ENCODE measurements around the gene TEX12. TPM values are rescaled to one million over a fixed set of nuclear protein-coding genes. Genes with fewer than 3 reads are reported as not detected.

The TEX12 gene
- total and polyA plus RNA-seq, 2 experiments from 2014 or later, result 1.1 TPM; not detected in 1

GRCh38 chr11:112166562-112166961 is 610 bp upstream of the TEX12 start:
- Mint-ChIP-seq H3K4me3 (no peak overlapping the region), H3K27ac (no peak overlapping the region), H3K27me3 (ENCODE audit: insufficient read depth, low read depth, poor library complexity) (peaks cover 7% of the 10 kb centered on the region), H3K36me3 (ENCODE audit: low read depth) (no peaks in the 10 kb centered on the region), H3K9me3 (no peaks in the 10 kb centered on the region), H3K4me1 (peaks cover 7% of the 10 kb centered on the region)
- Histone ChIP-seq H3K4me3 (no peak overlapping the region), H3K27me3 (ENCODE audit: insufficient read depth) (no peaks in the 10 kb centered on the region), H3K27ac (ENCODE audit: low read depth) (0 out of 2 replicates have a peak overlapping the region, but pooled peaks have one; percentile 22), H2AFZ (peak overlapping the region; percentile 94), H3F3A (replicated peaks; ENCODE audit: low read depth) (no peaks in the 10 kb centered on the region), H3K4me2 (no peak overlapping the region), H3K9me2 (ENCODE audit: insufficient read depth) (no peaks in the 10 kb centered on the region), H3K36me3 (ENCODE audit: insufficient read depth) (no peaks in the 10 kb centered on the region), H3K4me1 (ENCODE audit: insufficient read depth) (no peaks in the 10 kb centered on the region), H4K20me1 (replicated peaks; ENCODE audit: insufficient read depth) (no peaks in the 10 kb centered on the region), H3K79me2 (replicated peaks; ENCODE audit: insufficient read depth) (no peaks in the 10 kb centered on the region)
- TF ChIP-seq NANOG (IDR thresholded peaks at IDR 0.05; ENCODE audit: borderline replicate concordance) (no peak), POLR2AphosphoS5 (IDR thresholded peaks at IDR 0.05; ENCODE audit: low read depth) (no peak), ZNF331 (CRISPR knock-in tag; IDR thresholded peaks at IDR 0.05; ENCODE audit: low read depth) (no peak), EZH2 (IDR thresholded peaks at IDR 0.05; ENCODE audit: low read depth, unreplicated experiment) (no peak), ZNF462 (CRISPR knock-in tag; IDR thresholded peaks at IDR 0.05) (no peak), CREB1 (CRISPR knock-in tag; IDR thresholded peaks at IDR 0.05; ENCODE audit: low read depth) (no peak), ZNF114 (CRISPR knock-in tag; IDR thresholded peaks at IDR 0.05) (no peak), JUNB (IDR thresholded peaks at IDR 0.05; ENCODE audit: unreplicated experiment) (no peak), EZH2phosphoT487 (IDR thresholded peaks at IDR 0.05; ENCODE audit: unreplicated experiment) (no peak), STAT1 (IDR thresholded peaks at IDR 0.05; ENCODE audit: unreplicated experiment) (no peak), ETS1 (IDR thresholded peaks at IDR 0.05) (no peak)
- TF ChIP-seq, protein P1, sequence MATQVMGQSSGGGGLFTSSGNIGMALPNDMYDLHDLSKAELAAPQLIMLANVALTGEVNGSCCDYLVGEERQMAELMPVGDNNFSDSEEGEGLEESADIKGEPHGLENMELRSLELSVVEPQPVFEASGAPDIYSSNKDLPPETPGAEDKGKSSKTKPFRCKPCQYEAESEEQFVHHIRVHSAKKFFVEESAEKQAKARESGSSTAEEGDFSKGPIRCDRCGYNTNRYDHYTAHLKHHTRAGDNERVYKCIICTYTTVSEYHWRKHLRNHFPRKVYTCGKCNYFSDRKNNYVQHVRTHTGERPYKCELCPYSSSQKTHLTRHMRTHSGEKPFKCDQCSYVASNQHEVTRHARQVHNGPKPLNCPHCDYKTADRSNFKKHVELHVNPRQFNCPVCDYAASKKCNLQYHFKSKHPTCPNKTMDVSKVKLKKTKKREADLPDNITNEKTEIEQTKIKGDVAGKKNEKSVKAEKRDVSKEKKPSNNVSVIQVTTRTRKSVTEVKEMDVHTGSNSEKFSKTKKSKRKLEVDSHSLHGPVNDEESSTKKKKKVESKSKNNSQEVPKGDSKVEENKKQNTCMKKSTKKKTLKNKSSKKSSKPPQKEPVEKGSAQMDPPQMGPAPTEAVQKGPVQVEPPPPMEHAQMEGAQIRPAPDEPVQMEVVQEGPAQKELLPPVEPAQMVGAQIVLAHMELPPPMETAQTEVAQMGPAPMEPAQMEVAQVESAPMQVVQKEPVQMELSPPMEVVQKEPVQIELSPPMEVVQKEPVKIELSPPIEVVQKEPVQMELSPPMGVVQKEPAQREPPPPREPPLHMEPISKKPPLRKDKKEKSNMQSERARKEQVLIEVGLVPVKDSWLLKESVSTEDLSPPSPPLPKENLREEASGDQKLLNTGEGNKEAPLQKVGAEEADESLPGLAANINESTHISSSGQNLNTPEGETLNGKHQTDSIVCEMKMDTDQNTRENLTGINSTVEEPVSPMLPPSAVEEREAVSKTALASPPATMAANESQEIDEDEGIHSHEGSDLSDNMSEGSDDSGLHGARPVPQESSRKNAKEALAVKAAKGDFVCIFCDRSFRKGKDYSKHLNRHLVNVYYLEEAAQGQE (IDR thresholded peaks at IDR 0.05; ENCODE audit: unreplicated experiment), result no peak
- TF ChIP-seq, protein P2, sequence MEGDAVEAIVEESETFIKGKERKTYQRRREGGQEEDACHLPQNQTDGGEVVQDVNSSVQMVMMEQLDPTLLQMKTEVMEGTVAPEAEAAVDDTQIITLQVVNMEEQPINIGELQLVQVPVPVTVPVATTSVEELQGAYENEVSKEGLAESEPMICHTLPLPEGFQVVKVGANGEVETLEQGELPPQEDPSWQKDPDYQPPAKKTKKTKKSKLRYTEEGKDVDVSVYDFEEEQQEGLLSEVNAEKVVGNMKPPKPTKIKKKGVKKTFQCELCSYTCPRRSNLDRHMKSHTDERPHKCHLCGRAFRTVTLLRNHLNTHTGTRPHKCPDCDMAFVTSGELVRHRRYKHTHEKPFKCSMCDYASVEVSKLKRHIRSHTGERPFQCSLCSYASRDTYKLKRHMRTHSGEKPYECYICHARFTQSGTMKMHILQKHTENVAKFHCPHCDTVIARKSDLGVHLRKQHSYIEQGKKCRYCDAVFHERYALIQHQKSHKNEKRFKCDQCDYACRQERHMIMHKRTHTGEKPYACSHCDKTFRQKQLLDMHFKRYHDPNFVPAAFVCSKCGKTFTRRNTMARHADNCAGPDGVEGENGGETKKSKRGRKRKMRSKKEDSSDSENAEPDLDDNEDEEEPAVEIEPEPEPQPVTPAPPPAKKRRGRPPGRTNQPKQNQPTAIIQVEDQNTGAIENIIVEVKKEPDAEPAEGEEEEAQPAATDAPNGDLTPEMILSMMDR (conservative IDR thresholded peaks at IDR 0.05; ENCODE audit: low read depth in 2 of 2), result no peak
- DNase-seq (ENCODE audit: low spot score) (no peak), ATAC-seq (no peak)
